ENCODE measurements around the gene SLC12A2. TPM values are rescaled to one million over a fixed set of nuclear protein-coding genes. Genes with fewer than 3 reads are reported as not detected.
A peak's percentile ranks its signal among the peaks of the same experiment; 100 is the strongest.

The SLC12A2 gene
- total and polyA plus RNA-seq, 9 of the 15 experiments (the other 6 are each of a cell fraction or from before 2014, with no cell fraction given), result 5.1 to 20.3 (median 12.6) TPM

GRCh38 chr5:128196791-128197190 is 113.2 kb downstream of the SLC12A2 start (continued):
- TF ChIP-seq REST (IDR thresholded peaks at IDR 0.05; ENCODE audit: borderline replicate concordance) (no peak), REST (CRISPR knock-in tag; IDR thresholded peaks at IDR 0.05; ENCODE audit: low read depth) (no peak), SMARCA4 (IDR thresholded peaks at IDR 0.05) (no peak), NFRKB (IDR thresholded peaks at IDR 0.05; ENCODE audit: low read depth) (no peak), TRIM24 (IDR thresholded peaks at IDR 0.05) (no peak), HBP1 (CRISPR knock-in tag; IDR thresholded peaks at IDR 0.05) (no peak), TBP (optimal IDR thresholded peaks at IDR 0.05; ENCODE audit: low read depth, low read length) (no peak), MEF2D (tag; conservative IDR thresholded peaks at IDR 0.05; ENCODE audit: low read depth) (no peak), CBFA2T3 (IDR thresholded peaks at IDR 0.05) (peak; percentile 62), TCF3 (CRISPR knock-in tag; IDR thresholded peaks at IDR 0.05) (peak; percentile 59)
